T-helper 1 cell treated with Interleukin-12 subunit alpha and Interleukin-12 subunit beta and Interleukin-4 antibody, amounts not matched to agents 30 μg/mL and 1 μg/mL, for 36 hours (primary cell): ENCODE measurements around the gene SNRPA1.

Experiments
- H3K27ac Mint-ChIP-seq: one replicate; pipeline ENCODE4 v1.8.0; 2021; ENCODE audit warnings: mild to moderate bottlenecking, mixed read lengths
- H3K27me3 Mint-ChIP-seq: one replicate; pipeline ENCODE4 v1.8.0; 2021; ENCODE audit warnings: low read depth, mixed read lengths
- H3K36me3 Mint-ChIP-seq: one replicate; pipeline ENCODE4 v1.8.0; 2021; ENCODE audit warnings: low read depth, mixed read lengths
- H3K4me1 Mint-ChIP-seq: one replicate; pipeline ENCODE4 v1.8.0; 2021; ENCODE audit warnings: low read depth, mixed read lengths
- H3K4me3 Mint-ChIP-seq: one replicate; pipeline ENCODE4 v1.8.0; 2021; ENCODE audit warnings: mild to moderate bottlenecking, moderate library complexity, mixed read lengths
- H3K9me3 Mint-ChIP-seq: one replicate; pipeline ENCODE4 v1.8.0; 2021; ENCODE audit warnings: mixed read lengths

SNRPA1 gene

GRCh38 chr15:101232677-101233076 lies 62.4 kb downstream of the SNRPA1 start:
- H3K4me3 Mint-ChIP-seq: no peak overlapping the region
- peaks cover 62% of the 10 kb centered on the region for H3K4me1 Mint-ChIP-seq
- H3K36me3 Mint-ChIP-seq: peaks cover 70% of the 10 kb centered on the region
- no peak overlapping the region for H3K27ac Mint-ChIP-seq
- H3K9me3 Mint-ChIP-seq: peaks cover 18% of the 10 kb centered on the region
- no peaks in the 10 kb centered on the region for H3K27me3 Mint-ChIP-seq
